ENCODE measurements around the gene ST6GALNAC5. TPM values are rescaled to one million over a fixed set of nuclear protein-coding genes. Genes with fewer than 3 reads are reported as not detected.

The ST6GALNAC5 gene
- total RNA-seq, 6 donors from 2014 or later = 18.9 to 54.9 (median 28.0) TPM

Small RNA genes within 50 kb of the gene (small RNA-seq; reads per million reads assigned to genes)
- gene MIR7156 = 0 to 0.07 (median 0) reads per million in 4 donors
